ENCODE results near the gene TGFB1. TPM values are rescaled to one million over a fixed set of nuclear protein-coding genes. Genes with fewer than 3 reads are reported as not detected.

TGFB1 gene
- total and polyA plus RNA-seq, 2 of the 13 experiments (the other 11 are each of a cell fraction or from before 2014, with no cell fraction given), result 4.1 to 5.4 TPM

GRCh38 chr19:41376241-41376997 is 22.7 kb upstream of the TGFB1 start, which contains the start of gene TMEM91 (continued):
- peak; percentile 56 for TF ChIP-seq ZFY (CRISPR knock-in tag; IDR thresholded peaks at IDR 0.05)
- TF ChIP-seq BCL3 (CRISPR knock-in tag; IDR thresholded peaks at IDR 0.05), result peak; percentile 44; the same call in 1 of the 2 replicates
- no peak for TF ChIP-seq ZNF142 (CRISPR knock-in tag; IDR thresholded peaks at IDR 0.05)
- no peak for TF ChIP-seq ZFAT (CRISPR knock-in tag; conservative IDR thresholded peaks at IDR 0.05)
- TF ChIP-seq TGIF2 (CRISPR knock-in tag; IDR thresholded peaks at IDR 0.05), result 0 out of 2 replicates have a peak, but pooled peaks have one; percentile 28
- 0 out of 2 replicates have a peak, but pooled peaks have one; percentile 46 for TF ChIP-seq ZNF670 (CRISPR knock-in tag; IDR thresholded peaks at IDR 0.05; ENCODE audit: borderline replicate concordance)
- TF ChIP-seq CEBPG (CRISPR knock-in tag; IDR thresholded peaks at IDR 0.05), result peak; percentile 90
- no peak for TF ChIP-seq SP1 (IDR thresholded peaks at IDR 0.05)
- TF ChIP-seq SP1 (CRISPR knock-in tag; IDR thresholded peaks at IDR 0.05), result peak; percentile 26; the same call in 1 of the 2 replicates
- peak; percentile 37; the same call in 1 of the 2 replicates for TF ChIP-seq AHDC1 (CRISPR knock-in tag; IDR thresholded peaks at IDR 0.05; ENCODE audit: borderline replicate concordance)
- peak; percentile 58; the same call in 1 of the 2 replicates for TF ChIP-seq YEATS4 (CRISPR knock-in tag; IDR thresholded peaks at IDR 0.05; ENCODE audit: borderline replicate concordance)

Data from HepG2 (cell line).